Measurements from ENCODE around the gene ASXL2. TPM values are rescaled to one million over a fixed set of nuclear protein-coding genes. Genes with fewer than 3 reads are reported as not detected.

The ASXL2 gene
- total and polyA plus RNA-seq, 7 donors, result 2.3 to 19.4 (median 17.5) TPM

GRCh38 chr2:25844089-25844488 lies 34.2 kb downstream of the ASXL2 start:
- peaks cover 0 to 7% of the 10 kb centered on the region in 2 donors for H3K36me3 ChIP-seq (ENCODE audit: insufficient read depth in 1 of 2, low read depth in 1 of 2)
- H3K4me3 ChIP-seq, result no peak overlapping the region
- no peaks in the 10 kb centered on the region for H3K27me3 ChIP-seq (ENCODE audit: insufficient read depth in 3 of 3, low read length in 2 of 3)
- intact Hi-C loops (cut with DNase I), result no loop called here
- H3K4me1 ChIP-seq, result peaks cover 14% of the 10 kb centered on the region
- H3K9me3 ChIP-seq, result no peaks in the 10 kb centered on the region
- no peak overlapping the region for H3K27ac ChIP-seq
- ATAC-seq (peak; percentile 72 to 91 (median 75)), DNase-seq (no peak)
- WGBS, 3 donors, result 28 to 69% (median 31%) methylated on average over 1 of the region's 1 CpG
- TF ChIP-seq CTCF (IDR thresholded peaks at IDR 0.05), result no peak

DNA sequence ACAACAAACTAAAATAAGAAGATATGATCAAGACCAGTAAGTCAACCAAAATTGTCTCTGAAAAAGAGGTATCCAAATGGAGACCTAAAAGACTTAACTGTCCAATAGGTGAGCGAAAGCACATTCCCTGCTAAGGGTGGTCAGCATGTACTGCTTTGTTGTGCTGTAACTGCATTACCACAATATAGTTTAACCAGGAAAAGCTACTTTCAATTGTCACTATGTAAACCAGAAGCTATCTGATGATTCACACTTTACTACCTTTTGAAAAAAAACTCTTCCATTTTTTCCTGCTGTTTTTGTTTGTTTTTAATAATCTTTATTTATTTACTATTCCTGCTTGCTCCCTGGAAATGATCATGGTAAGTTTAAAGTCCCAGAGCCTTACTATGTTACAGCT lies 36.1 kb downstream of the ASXL2 start:
- TF ChIP-seq CTCF (IDR thresholded peaks at IDR 0.05), result no peak
- H3K27ac ChIP-seq, result no peak overlapping the region
- ATAC-seq (no peak), DNase-seq (no peak)
- H3K4me1 ChIP-seq, result peaks cover 14% of the 10 kb centered on the region
- peaks cover 0 to 7% of the 10 kb centered on the region in 2 donors for H3K36me3 ChIP-seq (ENCODE audit: insufficient read depth in 1 of 2, low read depth in 1 of 2)
- intact Hi-C loops (cut with DNase I), result no loop called here
- no peaks in the 10 kb centered on the region for H3K9me3 ChIP-seq
- no peaks in the 10 kb centered on the region for H3K27me3 ChIP-seq (ENCODE audit: insufficient read depth in 3 of 3, low read length in 2 of 3)
- WGBS, 3 donors, result 97 to 100% (median 100%) methylated on average over 1 of the region's 1 CpG
- no peak overlapping the region for H3K4me3 ChIP-seq

GRCh38 chr2:25838152-25838756 lies 40.0 kb downstream of the ASXL2 start:
- TF ChIP-seq CTCF (IDR thresholded peaks at IDR 0.05), result no peak
- no peaks in the 10 kb centered on the region for H3K27me3 ChIP-seq (ENCODE audit: insufficient read depth in 3 of 3, low read length in 2 of 3)
- H3K4me3 ChIP-seq, result no peak overlapping the region
- WGBS, 3 donors, result 55 to 74% (median 68%) methylated on average over 2 of the region's 2 CpGs
- intact Hi-C loops (cut with DNase I), result no loop called here
- no peaks in the 10 kb centered on the region for H3K36me3 ChIP-seq (ENCODE audit: insufficient read depth in 1 of 2, low read depth in 1 of 2)
- ATAC-seq (no peak), DNase-seq (no peak)
- no peaks in the 10 kb centered on the region for H3K9me3 ChIP-seq
- H3K4me1 ChIP-seq, result no peaks in the 10 kb centered on the region
- H3K27ac ChIP-seq, result no peak overlapping the region

GRCh38 chr2:25835906-25836305 lies 42.4 kb downstream of the ASXL2 start:
- Histone ChIP-seq H3K27me3 (ENCODE audit: insufficient read depth in 3 of 3, low read length in 2 of 3) (no peaks in the 10 kb centered on the region), H3K4me1 (no peaks in the 10 kb centered on the region), H3K36me3 (ENCODE audit: insufficient read depth in 1 of 2, low read depth in 1 of 2) (no peaks in the 10 kb centered on the region), H3K27ac (no peak overlapping the region), H3K4me3 (no peak overlapping the region), H3K9me3 (peaks cover 4% of the 10 kb centered on the region)
- no peak for ATAC-seq
- no peak for TF ChIP-seq CTCF (IDR thresholded peaks at IDR 0.05)
- no peak for DNase-seq
- intact Hi-C loops (cut with DNase I), result no loop called here
- 63 to 71% (median 70%) methylated on average over 2 of the region's 2 CpGs for WGBS, 3 donors

- WGBS, 3 donors, result 99 to 100% (median 99%) methylated on average over 2 of the region's 2 CpGs
- H3K9me3 ChIP-seq, result peaks cover 4% of the 10 kb centered on the region
- intact Hi-C loops (cut with DNase I), result no loop called here
- H3K4me1 ChIP-seq, result no peaks in the 10 kb centered on the region
- H3K27me3 ChIP-seq (ENCODE audit: insufficient read depth in 3 of 3, low read length in 2 of 3), result no peaks in the 10 kb centered on the region
- no peak overlapping the region for H3K4me3 ChIP-seq
- TF ChIP-seq CTCF (IDR thresholded peaks at IDR 0.05), result no peak
- DNase-seq, result peak in 1 of 2 donors; percentile 21
- ATAC-seq, result peak in 2 of 4 donors; percentile 49 to 67
- no peak overlapping the region for H3K27ac ChIP-seq
- no peaks in the 10 kb centered on the region for H3K36me3 ChIP-seq (ENCODE audit: insufficient read depth in 1 of 2, low read depth in 1 of 2)
These were observed 44.7 kb downstream of the ASXL2 start for GRCh38 chr2:25833566-25833965.

All from psoas muscle (tissue), 8 donors.